ACC112 (cell line): ENCODE measurements around the gene CATSPERZ.
"Not testable (repeated sequence)": the region's sequence is repeated elsewhere in the genome, so short reads cannot be mapped to it uniquely, and the experiment has no call there.

Experiments used
- H2AFZ ChIP-seq: fragments of 200-600 bp; sonication (generic); one replicate; pipeline ENCODE4 v1.6.0; 2017; ENCODE audit warnings: antibody characterized with exemption, low read length; ENCODE audit not compliant: unreplicated experiment
- H3K27ac ChIP-seq: fragments of 200-600 bp; sonication (generic); 2 replicates; pipeline ENCODE4 v1.5.1; 2014; ENCODE audit warnings: low read depth, mild to moderate bottlenecking, antibody characterized with exemption, low read length, moderate library complexity
- H3K27me3 ChIP-seq: fragments of 200-600 bp; sonication (generic); 2 replicates; pipeline ENCODE4 v1.6.1; 2014; ENCODE audit warnings: mild to moderate bottlenecking, antibody characterized with exemption, low read length, moderate library complexity, mixed read lengths; ENCODE audit not compliant: insufficient read depth
- H3K36me3 ChIP-seq: fragments of 200-600 bp; sonication (generic); 2 replicates; pipeline ENCODE4 v1.6.1; 2016; ENCODE audit warnings: mild to moderate bottlenecking, antibody characterized with exemption, low read length, moderate library complexity, mixed read lengths; ENCODE audit not compliant: insufficient read depth
- H3K4me1 ChIP-seq: fragments of 200-600 bp; sonication (generic); one replicate; pipeline ENCODE4 v1.6.1; 2016; ENCODE audit warnings: low read length, mixed read lengths; ENCODE audit not compliant: insufficient read depth, unreplicated experiment, control insufficient read depth
- H3K4me3 ChIP-seq: fragments of 200-600 bp; sonication (generic); 2 replicates; pipeline ENCODE4 v1.5.1; 2014; ENCODE audit warnings: mild to moderate bottlenecking, low read depth, low read length
- H3K79me2 ChIP-seq: fragments of 200-600 bp; sonication (generic); one replicate; pipeline ENCODE4 v1.6.0; 2016; ENCODE audit warnings: low read length; ENCODE audit not compliant: control insufficient read depth, unreplicated experiment, insufficient read depth

The CATSPERZ gene

DNA sequence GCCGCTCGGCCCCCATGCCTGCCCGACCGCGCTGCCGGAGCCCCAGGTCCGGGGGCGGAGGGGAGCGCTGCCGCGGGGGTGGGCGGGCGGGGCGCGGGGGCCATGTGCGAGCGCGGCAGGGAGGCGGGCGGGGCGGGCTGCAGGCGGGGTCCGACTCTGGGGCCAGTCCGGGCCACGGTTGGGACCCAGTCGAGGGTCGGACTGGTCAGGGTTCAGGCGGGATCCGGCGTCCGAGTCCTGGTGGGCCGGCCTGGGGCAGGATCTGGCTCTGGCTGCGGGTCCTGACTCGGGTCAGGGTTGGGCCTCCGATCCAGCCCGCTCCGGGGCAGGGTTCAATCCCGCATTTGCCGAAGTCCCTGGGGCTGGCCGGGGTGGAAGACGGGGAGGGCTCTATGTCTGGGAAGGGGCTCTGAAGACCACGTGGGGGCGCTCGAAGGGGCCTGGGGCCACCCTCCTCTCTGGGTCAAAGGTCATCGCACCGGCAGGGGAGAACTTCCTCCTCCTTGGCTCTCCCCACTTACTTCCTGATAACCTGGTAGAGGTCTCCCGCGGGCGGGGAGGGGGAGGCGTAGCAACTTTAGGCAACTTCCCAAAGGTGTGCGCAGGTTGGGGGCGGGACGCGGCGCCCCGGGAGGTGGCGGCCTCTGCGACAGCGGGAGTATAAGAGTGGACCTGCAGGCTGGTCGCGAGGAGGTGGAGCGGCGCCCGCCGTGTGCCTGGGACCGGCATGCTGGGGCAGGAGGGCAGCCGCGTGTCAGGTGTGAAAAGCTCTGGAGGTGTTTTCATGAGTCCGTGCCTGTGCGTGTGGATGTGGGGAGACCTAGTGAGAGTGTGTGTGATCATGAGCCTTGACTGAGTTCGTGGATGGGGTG is 5.8 kb downstream of the CATSPERZ start:
- no peak overlapping the region for H3K27ac ChIP-seq
- peak overlapping the region; percentile 94 for H3K4me3 ChIP-seq
- H3K4me1 ChIP-seq: peaks cover 14% of the 10 kb centered on the region
- H3K79me2 ChIP-seq: peaks cover 10% of the 10 kb centered on the region
- H3K36me3 ChIP-seq: no peaks in the 10 kb centered on the region
- peak overlapping the region; percentile 48 for H2AFZ ChIP-seq
- no peaks in the 10 kb centered on the region for H3K27me3 ChIP-seq

DNA sequence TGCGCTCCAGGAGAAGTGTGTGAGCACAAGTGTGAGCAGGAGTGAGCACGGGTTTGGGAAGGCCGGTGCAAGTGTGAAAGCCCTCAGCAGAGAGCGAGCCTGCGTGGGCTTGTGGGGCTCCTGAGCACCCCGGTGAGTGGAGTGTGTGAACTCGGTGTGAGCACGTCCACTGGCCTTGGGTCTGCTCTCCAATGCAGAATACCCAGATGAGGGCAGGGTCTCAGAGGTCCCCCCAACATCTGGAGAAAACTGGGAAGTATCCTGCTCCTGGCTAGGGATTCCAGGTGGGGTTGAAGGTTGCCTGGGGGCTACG is 6.4 kb downstream of the CATSPERZ start:
- Histone ChIP-seq H3K4me3 (peak overlapping the region; percentile 94), H2AFZ (peak overlapping the region; percentile 48), H3K27me3 (no peaks in the 10 kb centered on the region), H3K27ac (no peak overlapping the region), H3K4me1 (peaks cover 14% of the 10 kb centered on the region), H3K36me3 (no peaks in the 10 kb centered on the region), H3K79me2 (peaks cover 10% of the 10 kb centered on the region)

DNA sequence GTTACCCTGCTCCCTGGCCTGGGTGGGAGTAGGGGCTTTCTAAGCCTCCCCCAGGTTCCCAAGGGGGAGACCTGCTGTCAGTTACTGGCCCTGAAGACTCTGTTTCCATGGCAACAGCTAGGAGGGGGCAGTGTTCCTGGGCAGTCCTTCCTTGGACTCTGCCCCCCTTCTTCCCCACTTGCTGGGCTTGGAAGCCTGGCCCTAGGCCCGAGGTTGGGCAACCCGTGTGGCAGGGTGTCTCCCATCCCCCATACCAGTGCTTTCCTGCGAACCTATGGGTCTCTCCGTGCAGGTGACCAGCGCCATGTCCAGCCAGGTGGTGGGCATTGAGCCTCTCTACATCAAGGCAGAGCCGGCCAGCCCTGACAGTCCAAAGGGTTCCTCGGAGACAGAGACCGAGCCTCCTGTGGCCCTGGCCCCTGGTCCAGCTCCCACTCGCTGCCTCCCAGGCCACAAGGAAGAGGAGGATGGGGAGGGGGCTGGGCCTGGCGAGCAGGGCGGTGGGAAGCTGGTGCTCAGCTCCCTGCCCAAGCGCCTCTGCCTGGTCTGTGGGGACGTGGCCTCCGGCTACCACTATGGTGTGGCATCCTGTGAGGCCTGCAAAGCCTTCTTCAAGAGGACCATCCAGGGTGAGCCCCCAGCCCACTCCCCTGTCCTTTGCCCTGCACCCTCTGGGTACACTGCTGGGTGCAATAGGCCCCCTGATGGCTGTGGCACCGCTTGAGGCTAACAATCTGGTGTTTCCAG is 6.9 kb downstream of the CATSPERZ start:
- H3K79me2 ChIP-seq: peaks cover 10% of the 10 kb centered on the region
- H3K27me3 ChIP-seq: no peaks in the 10 kb centered on the region
- peak overlapping the region; percentile 94 for H3K4me3 ChIP-seq
- no peak overlapping the region for H2AFZ ChIP-seq
- no peaks in the 10 kb centered on the region for H3K36me3 ChIP-seq
- H3K4me1 ChIP-seq: peaks cover 14% of the 10 kb centered on the region
- no peak overlapping the region for H3K27ac ChIP-seq

DNA sequence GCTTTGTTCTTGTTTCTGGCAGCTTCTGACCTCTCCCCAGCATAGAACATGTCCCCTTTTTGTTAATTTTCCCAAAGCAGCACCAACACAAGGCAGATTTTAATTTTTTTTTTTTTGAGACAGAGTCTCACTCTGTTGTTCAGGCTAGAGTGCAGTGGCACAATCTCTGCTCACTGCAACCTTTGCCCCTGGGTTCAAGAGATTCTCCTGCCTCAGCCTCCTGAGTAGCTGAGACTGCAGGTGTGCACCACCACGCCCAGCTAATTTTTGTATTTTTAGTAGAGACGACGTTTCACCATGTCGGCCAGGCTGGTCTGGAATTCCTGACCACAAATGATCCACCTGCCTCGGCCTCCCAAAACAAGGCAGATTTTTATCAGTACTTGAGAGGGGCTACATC is 7.6 kb downstream of the CATSPERZ start:
- H3K4me1 ChIP-seq: peaks cover 14% of the 10 kb centered on the region

DNA sequence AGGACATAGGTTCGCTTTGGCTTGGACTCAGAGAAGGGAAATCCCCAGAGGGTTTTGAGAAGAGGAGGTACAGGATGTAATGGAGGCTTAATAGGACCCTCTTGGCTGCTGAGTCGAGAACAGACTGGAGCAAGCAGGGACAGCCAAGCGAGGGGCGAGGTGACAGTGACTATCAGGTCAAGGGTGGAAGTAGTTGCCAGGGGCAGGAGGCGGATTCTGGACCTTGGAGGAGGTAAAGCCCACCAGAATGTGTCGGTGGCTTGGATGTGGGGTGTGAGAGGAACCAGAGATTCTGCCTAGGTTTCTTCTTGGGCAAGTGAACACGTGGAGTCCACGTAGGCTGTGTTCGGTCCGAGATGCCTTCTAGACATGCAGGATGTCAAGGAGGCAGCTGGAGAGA is 12.8 kb downstream of the CATSPERZ start:
- H2AFZ ChIP-seq: no peak overlapping the region
- no peak overlapping the region for H3K4me3 ChIP-seq
- H3K79me2 ChIP-seq: peaks cover 6% of the 10 kb centered on the region
- H3K36me3 ChIP-seq: no peaks in the 10 kb centered on the region
- H3K27me3 ChIP-seq: no peaks in the 10 kb centered on the region
- no peak overlapping the region for H3K27ac ChIP-seq
- peaks cover 4% of the 10 kb centered on the region for H3K4me1 ChIP-seq

More for the DNA sequence above, 7.6 kb downstream of the CATSPERZ start:
- not testable (repeated sequence) for H3K36me3 ChIP-seq, H2AFZ ChIP-seq, H3K27ac ChIP-seq, H3K4me3 ChIP-seq, H3K27me3 ChIP-seq
- peaks cover 10% of the 10 kb centered on the region for H3K79me2 ChIP-seq

DNA sequence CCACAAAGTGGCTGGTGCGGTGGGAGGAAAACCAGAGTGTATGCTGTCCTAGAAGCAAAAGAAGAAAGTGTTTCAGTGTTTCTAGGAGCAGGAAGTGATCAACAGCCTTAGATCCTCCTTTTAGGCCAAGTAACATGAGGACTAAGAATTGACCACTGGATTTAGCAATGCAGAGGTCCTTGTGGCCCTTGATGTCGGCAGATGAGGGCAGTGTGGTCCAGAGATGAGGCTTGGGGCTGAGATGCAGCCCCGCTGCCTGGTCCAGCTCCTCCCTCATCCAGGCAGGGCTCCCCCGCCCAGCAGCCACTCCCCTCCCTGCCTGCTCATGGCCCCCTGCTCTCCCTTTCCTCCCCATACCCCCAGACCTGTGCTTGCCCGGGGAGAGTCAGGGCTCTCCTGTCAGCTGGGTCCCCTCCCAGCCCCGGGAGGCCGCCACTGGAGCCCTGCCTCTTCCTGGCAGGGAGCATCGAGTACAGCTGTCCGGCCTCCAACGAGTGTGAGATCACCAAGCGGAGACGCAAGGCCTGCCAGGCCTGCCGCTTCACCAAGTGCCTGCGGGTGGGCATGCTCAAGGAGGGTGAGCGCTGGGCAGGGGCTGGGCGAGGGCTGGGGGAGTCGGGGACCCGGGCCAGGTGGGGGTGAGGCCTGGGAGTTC is 13.5 kb downstream of the CATSPERZ start:
- H3K4me3 ChIP-seq: no peak overlapping the region
- H3K79me2 ChIP-seq: peaks cover 6% of the 10 kb centered on the region
- H3K4me1 ChIP-seq: peaks cover 4% of the 10 kb centered on the region
- H2AFZ ChIP-seq: no peak overlapping the region
- no peaks in the 10 kb centered on the region for H3K27me3 ChIP-seq
- H3K27ac ChIP-seq: no peak overlapping the region
- no peaks in the 10 kb centered on the region for H3K36me3 ChIP-seq

DNA sequence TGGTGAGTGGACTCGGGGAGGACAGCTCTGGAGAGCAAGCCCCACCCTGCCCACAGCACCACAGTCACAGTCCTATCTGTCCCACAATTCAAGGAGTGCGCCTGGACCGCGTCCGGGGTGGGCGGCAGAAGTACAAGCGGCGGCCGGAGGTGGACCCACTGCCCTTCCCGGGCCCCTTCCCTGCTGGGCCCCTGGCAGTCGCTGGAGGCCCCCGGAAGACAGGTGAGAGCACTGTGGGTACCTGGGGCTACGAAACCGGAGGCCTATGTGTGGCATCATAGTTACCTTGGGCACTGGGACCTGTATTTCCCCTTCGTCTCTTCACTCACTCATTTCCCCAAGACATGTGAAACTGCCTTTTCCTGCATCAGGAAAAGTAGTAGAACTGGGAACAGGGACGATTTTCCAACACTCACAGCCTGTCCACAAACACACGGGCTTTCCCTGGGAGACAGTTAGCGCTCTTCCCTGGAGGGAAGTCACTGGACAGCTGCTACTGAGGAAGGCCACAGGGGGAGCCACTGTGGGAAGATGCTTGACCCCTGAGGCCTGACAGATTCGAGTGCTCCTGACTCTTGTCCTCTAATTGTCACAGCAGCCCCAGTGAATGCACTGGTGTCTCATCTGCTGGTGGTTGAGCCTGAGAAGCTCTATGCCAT is 14.1 kb downstream of the CATSPERZ start:
- no peak overlapping the region for H2AFZ ChIP-seq
- peaks cover 11% of the 10 kb centered on the region for H3K79me2 ChIP-seq
- no peak overlapping the region for H3K4me3 ChIP-seq
- H3K27ac ChIP-seq: no peak overlapping the region
- peaks cover 8% of the 10 kb centered on the region for H3K4me1 ChIP-seq
- no peaks in the 10 kb centered on the region for H3K36me3 ChIP-seq
- no peaks in the 10 kb centered on the region for H3K27me3 ChIP-seq

DNA sequence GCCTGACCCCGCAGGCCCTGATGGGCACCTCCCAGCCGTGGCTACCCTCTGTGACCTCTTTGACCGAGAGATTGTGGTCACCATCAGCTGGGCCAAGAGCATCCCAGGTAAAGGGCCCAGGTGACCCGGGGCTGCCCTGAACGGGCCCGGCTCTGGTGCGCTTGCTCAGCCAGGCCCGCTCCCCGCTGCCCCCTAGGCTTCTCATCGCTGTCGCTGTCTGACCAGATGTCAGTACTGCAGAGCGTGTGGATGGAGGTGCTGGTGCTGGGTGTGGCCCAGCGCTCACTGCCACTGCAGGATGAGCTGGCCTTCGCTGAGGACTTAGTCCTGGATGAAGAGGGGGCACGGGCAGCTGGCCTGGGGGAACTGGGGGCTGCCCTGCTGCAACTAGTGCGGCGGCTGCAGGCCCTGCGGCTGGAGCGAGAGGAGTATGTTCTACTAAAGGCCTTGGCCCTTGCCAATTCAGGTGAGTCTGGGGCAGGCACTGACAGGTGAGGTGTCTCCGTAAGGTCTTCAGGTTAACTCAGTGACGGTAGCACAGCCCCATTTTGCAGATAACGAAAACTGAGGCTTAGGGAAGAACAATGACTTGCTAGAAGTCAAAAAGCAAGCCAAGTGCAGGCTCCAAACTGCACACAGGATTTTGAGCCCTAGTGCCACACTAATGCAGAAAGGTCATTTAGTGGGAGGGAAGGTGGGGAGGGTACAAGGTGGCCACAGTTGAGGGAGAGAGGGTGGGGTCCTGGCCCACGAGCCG is 14.8 kb downstream of the CATSPERZ start:
- Histone ChIP-seq H3K4me1 (peaks cover 15% of the 10 kb centered on the region), H3K4me3 (no peak overlapping the region), H3K27me3 (no peaks in the 10 kb centered on the region), H3K79me2 (peaks cover 18% of the 10 kb centered on the region), H3K27ac (no peak overlapping the region), H3K36me3 (no peaks in the 10 kb centered on the region), H2AFZ (no peak overlapping the region)

DNA sequence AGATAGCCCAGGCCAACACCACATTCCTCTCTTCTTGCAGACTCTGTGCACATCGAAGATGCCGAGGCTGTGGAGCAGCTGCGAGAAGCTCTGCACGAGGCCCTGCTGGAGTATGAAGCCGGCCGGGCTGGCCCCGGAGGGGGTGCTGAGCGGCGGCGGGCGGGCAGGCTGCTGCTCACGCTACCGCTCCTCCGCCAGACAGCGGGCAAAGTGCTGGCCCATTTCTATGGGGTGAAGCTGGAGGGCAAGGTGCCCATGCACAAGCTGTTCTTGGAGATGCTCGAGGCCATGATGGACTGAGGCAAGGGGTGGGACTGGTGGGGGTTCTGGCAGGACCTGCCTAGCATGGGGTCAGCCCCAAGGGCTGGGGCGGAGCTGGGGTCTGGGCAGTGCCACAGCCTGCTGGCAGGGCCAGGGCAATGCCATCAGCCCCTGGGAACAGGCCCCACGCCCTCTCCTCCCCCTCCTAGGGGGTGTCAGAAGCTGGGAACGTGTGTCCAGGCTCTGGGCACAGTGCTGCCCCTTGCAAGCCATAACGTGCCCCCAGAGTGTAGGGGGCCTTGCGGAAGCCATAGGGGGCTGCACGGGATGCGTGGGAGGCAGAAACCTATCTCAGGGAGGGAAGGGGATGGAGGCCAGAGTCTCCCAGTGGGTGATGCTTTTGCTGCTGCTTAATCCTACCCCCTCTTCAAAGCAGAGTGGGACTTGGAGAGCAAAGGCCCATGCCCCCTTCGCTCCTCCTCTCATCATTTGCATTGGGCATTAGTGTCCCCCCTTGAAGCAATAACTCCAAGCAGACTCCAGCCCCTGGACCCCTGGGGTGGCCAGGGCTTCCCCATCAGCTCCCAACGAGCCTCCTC is 15.7 kb downstream of the CATSPERZ start:
- Histone ChIP-seq H3K4me3 (peak overlapping the region; percentile 93), H3K79me2 (peaks cover 18% of the 10 kb centered on the region)

More for the DNA sequence above, 15.7 kb downstream of the CATSPERZ start:
- not testable (repeated sequence) for H2AFZ ChIP-seq, H3K27ac ChIP-seq, H3K36me3 ChIP-seq, H3K27me3 ChIP-seq
- H3K4me1 ChIP-seq: peaks cover 15% of the 10 kb centered on the region
